ENCODE measurements around the gene ACSF3.

GRCh38 chr16:89131783-89132182 lies 38.1 kb downstream of the ACSF3 start:
- TF ChIP-seq POLR2AphosphoS5 (IDR thresholded peaks at IDR 0.05) = no peak
- TF ChIP-seq, protein P1, sequence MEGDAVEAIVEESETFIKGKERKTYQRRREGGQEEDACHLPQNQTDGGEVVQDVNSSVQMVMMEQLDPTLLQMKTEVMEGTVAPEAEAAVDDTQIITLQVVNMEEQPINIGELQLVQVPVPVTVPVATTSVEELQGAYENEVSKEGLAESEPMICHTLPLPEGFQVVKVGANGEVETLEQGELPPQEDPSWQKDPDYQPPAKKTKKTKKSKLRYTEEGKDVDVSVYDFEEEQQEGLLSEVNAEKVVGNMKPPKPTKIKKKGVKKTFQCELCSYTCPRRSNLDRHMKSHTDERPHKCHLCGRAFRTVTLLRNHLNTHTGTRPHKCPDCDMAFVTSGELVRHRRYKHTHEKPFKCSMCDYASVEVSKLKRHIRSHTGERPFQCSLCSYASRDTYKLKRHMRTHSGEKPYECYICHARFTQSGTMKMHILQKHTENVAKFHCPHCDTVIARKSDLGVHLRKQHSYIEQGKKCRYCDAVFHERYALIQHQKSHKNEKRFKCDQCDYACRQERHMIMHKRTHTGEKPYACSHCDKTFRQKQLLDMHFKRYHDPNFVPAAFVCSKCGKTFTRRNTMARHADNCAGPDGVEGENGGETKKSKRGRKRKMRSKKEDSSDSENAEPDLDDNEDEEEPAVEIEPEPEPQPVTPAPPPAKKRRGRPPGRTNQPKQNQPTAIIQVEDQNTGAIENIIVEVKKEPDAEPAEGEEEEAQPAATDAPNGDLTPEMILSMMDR (IDR thresholded peaks at IDR 0.05) = no peak
